ENCODE data around the gene SNX27. TPM values are rescaled to one million over a fixed set of nuclear protein-coding genes. Genes with fewer than 3 reads are reported as not detected.

SNX27 gene
- total and polyA plus RNA-seq, 2 donors (not counting 1 experiment from before 2014, with no cell fraction given) = 13.5 to 45.6 TPM

DNA sequence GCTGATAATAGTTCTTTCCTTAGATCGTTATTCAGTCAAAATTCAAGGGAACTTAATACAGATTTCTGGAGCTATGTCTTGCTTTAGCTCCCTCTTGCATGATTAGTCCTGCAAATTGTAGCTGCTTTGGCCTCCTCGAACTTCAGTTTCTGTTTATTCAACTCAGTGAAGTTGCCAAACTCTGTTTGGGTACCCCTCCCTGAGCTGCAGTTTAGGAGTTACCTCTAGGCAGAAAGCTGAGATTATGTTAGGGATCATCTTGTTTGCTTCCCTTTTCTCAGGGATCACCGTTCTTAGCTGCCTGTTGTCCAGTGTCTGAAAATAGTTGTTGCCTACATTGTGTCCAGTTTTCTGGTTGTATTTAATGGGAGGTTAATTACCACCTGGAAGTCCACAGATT is 43.5 kb downstream of the SNX27 start:
- no peaks in the 10 kb centered on the region for H4K20me1 ChIP-seq (ENCODE audit: control insufficient read depth, insufficient read depth, low read length, poor library complexity, severe bottlenecking)
- H3K4me1 Mint-ChIP-seq = peaks cover 10% of the 10 kb centered on the region
- H3K4me1 ChIP-seq (ENCODE audit: control insufficient read depth in 2 of 2, insufficient read depth in 2 of 2, low read length in 2 of 2) = peaks cover 6 to 7% of the 10 kb centered on the region in 2 donors
- no peak overlapping the region for H3K4me3 ChIP-seq (ENCODE audit: control extremely low read depth in 1 of 5, extremely low read depth in 1 of 5, insufficient read depth in 1 of 5, low read depth in 2 of 5, low read length in 4 of 5)
- no peaks in the 10 kb centered on the region for H3K27me3 Mint-ChIP-seq
- no peaks in the 10 kb centered on the region for H3K9me3 Mint-ChIP-seq (ENCODE audit: insufficient read depth)
- CTCF ChIA-PET = interaction anchor here (0.6 to 1.9 kb wide), 2 partner anchors 61 to 1327 kb away, joined by 6 to 8 read pairs; no protein-coding TSS in a partner anchor
- TF ChIP-seq EZH2 (IDR thresholded peaks at IDR 0.05; ENCODE audit: borderline replicate concordance, insufficient read depth, low read depth, low read length, poor library complexity, severe bottlenecking) = no peak
- TF ChIP-seq, protein P1, sequence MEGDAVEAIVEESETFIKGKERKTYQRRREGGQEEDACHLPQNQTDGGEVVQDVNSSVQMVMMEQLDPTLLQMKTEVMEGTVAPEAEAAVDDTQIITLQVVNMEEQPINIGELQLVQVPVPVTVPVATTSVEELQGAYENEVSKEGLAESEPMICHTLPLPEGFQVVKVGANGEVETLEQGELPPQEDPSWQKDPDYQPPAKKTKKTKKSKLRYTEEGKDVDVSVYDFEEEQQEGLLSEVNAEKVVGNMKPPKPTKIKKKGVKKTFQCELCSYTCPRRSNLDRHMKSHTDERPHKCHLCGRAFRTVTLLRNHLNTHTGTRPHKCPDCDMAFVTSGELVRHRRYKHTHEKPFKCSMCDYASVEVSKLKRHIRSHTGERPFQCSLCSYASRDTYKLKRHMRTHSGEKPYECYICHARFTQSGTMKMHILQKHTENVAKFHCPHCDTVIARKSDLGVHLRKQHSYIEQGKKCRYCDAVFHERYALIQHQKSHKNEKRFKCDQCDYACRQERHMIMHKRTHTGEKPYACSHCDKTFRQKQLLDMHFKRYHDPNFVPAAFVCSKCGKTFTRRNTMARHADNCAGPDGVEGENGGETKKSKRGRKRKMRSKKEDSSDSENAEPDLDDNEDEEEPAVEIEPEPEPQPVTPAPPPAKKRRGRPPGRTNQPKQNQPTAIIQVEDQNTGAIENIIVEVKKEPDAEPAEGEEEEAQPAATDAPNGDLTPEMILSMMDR (IDR thresholded peaks at IDR 0.05) = no peak
- no peak overlapping the region for H3K27ac ChIP-seq (ENCODE audit: low read length in 2 of 2)
- H3K36me3 ChIP-seq (replicated peaks in 1 of 2; ENCODE audit: control extremely low read depth in 1 of 2, control insufficient read depth in 1 of 2, extremely low read depth in 1 of 2, insufficient read depth in 2 of 2, low read length in 1 of 2) = peaks cover 8 to 28% of the 10 kb centered on the region in 2 experiments
- DNase-seq (no peak), ATAC-seq (ENCODE audit: low read depth) (no peak)
- POLR2A ChIA-PET = interaction anchor here (0.6 kb wide), 1 partner anchor 211 kb away, joined by 3 read pairs; no protein-coding TSS in a partner anchor
- intact Hi-C loops (cut with micrococcal nuclease) = no loop called here
- H3K4me2 ChIP-seq (replicated peaks; ENCODE audit: low read depth, low read length, poor library complexity, severe bottlenecking) = no peak overlapping the region
- no peaks in the 10 kb centered on the region for H3K27me3 ChIP-seq (replicated peaks in 1 of 4; ENCODE audit: control extremely low read depth in 1 of 4, control insufficient read depth in 3 of 4, insufficient read depth in 4 of 4, low read length in 3 of 4)
- no peak overlapping the region for H3K4me3 Mint-ChIP-seq
- peaks cover 16% of the 10 kb centered on the region for H3K79me2 ChIP-seq (ENCODE audit: control insufficient read depth, insufficient read depth, low read length)
- no peak overlapping the region for H3K27ac Mint-ChIP-seq
- H2AFZ ChIP-seq (ENCODE audit: insufficient read depth, low read depth, low read length, poor library complexity, severe bottlenecking) = no peak overlapping the region
- H3K9me3 ChIP-seq (ENCODE audit: control extremely low read depth in 1 of 3, control insufficient read depth in 2 of 3, insufficient read depth in 1 of 3, low read length in 2 of 3) = no peaks in the 10 kb centered on the region
- no peak overlapping the region for H3K9ac ChIP-seq (ENCODE audit: low read length)
- WGBS (ENCODE audit: insufficient coverage) = 94% methylated on average over 3 of the region's 3 CpGs

- ChIA-PET POLR2A (no interaction called here), CTCF (interaction anchor here (0.6 kb wide), 1 partner anchor 74 kb away, joined by 4 read pairs; no protein-coding TSS in a partner anchor)
- Histone ChIP-seq H2AFZ (ENCODE audit: insufficient read depth, low read depth, low read length, poor library complexity, severe bottlenecking) (no peak overlapping the region), H3K27ac (ENCODE audit: low read length in 2 of 2) (no peak overlapping the region), H3K36me3 (replicated peaks in 1 of 2; ENCODE audit: control extremely low read depth in 1 of 2, control insufficient read depth in 1 of 2, extremely low read depth in 1 of 2, insufficient read depth in 2 of 2, low read length in 1 of 2) (peaks cover 14 to 41% of the 10 kb centered on the region in 2 experiments), H3K79me2 (ENCODE audit: control insufficient read depth, insufficient read depth, low read length) (no peaks in the 10 kb centered on the region), H3K4me3 (ENCODE audit: control extremely low read depth in 1 of 5, extremely low read depth in 1 of 5, insufficient read depth in 1 of 5, low read depth in 2 of 5, low read length in 4 of 5) (no peak overlapping the region), H3K4me1 (ENCODE audit: control insufficient read depth in 2 of 2, insufficient read depth in 2 of 2, low read length in 2 of 2) (no peaks in the 10 kb centered on the region), H3K27me3 (replicated peaks in 1 of 4; ENCODE audit: control extremely low read depth in 1 of 4, control insufficient read depth in 3 of 4, insufficient read depth in 4 of 4, low read length in 3 of 4) (no peaks in the 10 kb centered on the region), H4K20me1 (ENCODE audit: control insufficient read depth, insufficient read depth, low read length, poor library complexity, severe bottlenecking) (no peaks in the 10 kb centered on the region), H3K9me3 (ENCODE audit: control extremely low read depth in 1 of 3, control insufficient read depth in 2 of 3, insufficient read depth in 1 of 3, low read length in 2 of 3) (no peaks in the 10 kb centered on the region), H3K9ac (ENCODE audit: low read length) (no peak overlapping the region), H3K4me2 (replicated peaks; ENCODE audit: low read depth, low read length, poor library complexity, severe bottlenecking) (no peak overlapping the region)
- Mint-ChIP-seq H3K4me3 (no peak overlapping the region), H3K27ac (no peak overlapping the region), H3K9me3 (ENCODE audit: insufficient read depth) (no peaks in the 10 kb centered on the region), H3K27me3 (no peaks in the 10 kb centered on the region), H3K4me1 (peaks cover 4% of the 10 kb centered on the region)
- TF ChIP-seq EZH2 (IDR thresholded peaks at IDR 0.05; ENCODE audit: borderline replicate concordance, insufficient read depth, low read depth, low read length, poor library complexity, severe bottlenecking) = no peak
- TF ChIP-seq, protein P1 (IDR thresholded peaks at IDR 0.05) = no peak
- intact Hi-C loops (cut with micrococcal nuclease) = no loop called here
- 48% methylated on average over 2 of the region's 6 CpGs for WGBS (ENCODE audit: insufficient coverage)
- ATAC-seq (ENCODE audit: low read depth) (no peak), DNase-seq (no peak)
Measured at GRCh38 chr1:151661751-151662150, 49.9 kb downstream of the SNX27 start.

Data from B cell (primary cell).